Breast epithelium (tissue), 4 donors: Measurements from ENCODE around the gene DDIT4. TPM values are rescaled to one million over a fixed set of nuclear protein-coding genes. Genes with fewer than 3 reads are reported as not detected.

ENCODE experiments used
- DNase-seq, 2 donors: peaks; one replicate each; pipeline ENCODE4 v3.0.0-alpha.2; 2019; ENCODE audit warnings: low spot score in 2 of 2
- H3K27ac ChIP-seq, 2 donors: fragments of 200-600 bp; sonication (generic) in 1 of 2; one replicate each; pipeline ENCODE4 v1.5.1; 2016 to 2019; ENCODE audit warnings: mild to moderate bottlenecking in 1 of 2
- H3K27me3 ChIP-seq, 2 donors: fragments of 200-600 bp; sonication (generic) in 1 of 2; one replicate each; pipeline versions ENCODE4 v1.5.1 to v1.6.0; 2017 to 2019; ENCODE audit warnings: control low read depth in 1 of 2, mild to moderate bottlenecking in 1 of 2
- H3K36me3 ChIP-seq: fragments of 200-600 bp; one replicate; pipeline ENCODE4 v1.5.1; 2019
- H3K4me1 ChIP-seq, 2 donors: fragments of 200-600 bp; sonication (generic); one replicate each; pipeline ENCODE4 v1.5.1; 2016 to 2019; ENCODE audit warnings: control low read depth in 1 of 2
- H3K4me3 ChIP-seq, 3 donors: fragments of 200-600 bp; sonication (generic); 1 replicate in 2 of 3; 2 replicates in 1 of 3; pipeline ENCODE4 v1.5.1; 2016 to 2019; ENCODE audit warnings: mild to moderate bottlenecking in 3 of 3, moderate library complexity in 2 of 3
- H3K9me3 ChIP-seq, 2 donors: fragments of 200-600 bp; sonication (generic) in 1 of 2; one replicate each; pipeline ENCODE4 v1.5.1; 2016 to 2019; ENCODE audit warnings: control low read depth in 1 of 2
- CTCF ChIP-seq, 3 donors: fragments of 450-650 bp; IDR thresholded peaks; one replicate each; pipeline ENCODE4 v1.5.1; 2016 to 2017; ENCODE audit warnings: antibody characterized with exemption in 3 of 3, mild to moderate bottlenecking in 3 of 3, moderate library complexity in 3 of 3
- POLR2A ChIP-seq: fragments of 450-650 bp; IDR thresholded peaks from one replicate; pipeline ENCODE4 v1.6.1; 2016; ENCODE audit warnings: antibody characterized with exemption, mild to moderate bottlenecking, moderate library complexity
- POLR2AphosphoS5 ChIP-seq, 3 donors: sonication (generic); formaldehyde crosslinking; IDR thresholded peaks; one replicate each; pipeline ENCODE4 v1.6.1; 2017; ENCODE audit warnings: antibody characterized with exemption in 3 of 3
- intact Hi-C: fragments of 100-400 bp; cut with DNase I; formaldehyde crosslinking; loops from one replicate; pipeline ENCODE4 v1.15.1; 2023; ENCODE audit warnings: low total_unique reads
- total RNA-seq, 3 donors: library from RNA; depleted of rRNA; stranded (reverse); fragments of >200 nt; gene quantifications; one replicate each; pipeline ENCODE4 v1.1.0, GENCODE V29; 2016

The DDIT4 gene
- total RNA-seq, 3 donors from 2014 or later: 183 to 555 (median 341) TPM

DNA sequence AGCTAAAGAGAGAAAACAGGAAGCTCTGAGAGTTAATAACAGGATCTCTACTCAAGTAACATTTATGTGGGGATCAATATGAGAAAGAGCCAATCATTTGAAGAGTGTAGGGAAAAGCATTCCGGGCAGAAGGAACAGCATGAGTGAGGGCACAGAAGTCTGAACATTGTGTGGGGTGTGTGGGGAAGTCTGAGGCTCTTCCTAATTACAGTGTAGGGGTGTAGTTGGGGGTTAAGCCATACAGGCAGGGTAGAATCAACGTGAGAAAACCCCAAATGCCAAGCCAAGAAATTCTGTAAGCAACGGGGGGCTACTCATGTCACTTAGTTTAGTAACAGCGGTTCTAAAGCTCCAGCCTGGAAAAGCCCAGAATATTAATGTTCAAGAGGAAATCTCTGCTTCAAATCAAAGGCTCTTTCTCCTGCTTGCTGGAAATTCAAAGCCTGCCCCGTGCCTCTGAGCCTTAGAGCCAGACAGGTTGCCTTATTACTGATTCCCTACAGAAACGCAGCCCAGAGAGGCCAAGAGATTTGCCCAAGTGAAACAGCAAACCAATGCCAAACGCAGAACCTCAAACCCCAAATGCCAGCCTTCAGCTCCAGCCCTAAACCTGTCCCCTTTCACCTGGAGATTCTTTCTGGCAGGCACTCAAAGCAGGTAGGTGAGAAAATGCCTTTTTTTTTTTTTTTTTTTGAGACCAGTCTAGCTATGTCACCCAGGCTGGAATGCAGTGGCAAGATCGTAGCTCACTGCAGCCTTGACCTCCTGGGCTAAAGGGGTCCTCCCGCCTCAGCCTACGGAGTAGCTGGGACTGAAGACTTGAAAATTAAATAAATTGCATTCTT is 44.9 kb downstream of the DDIT4 start:
- peak overlapping the region; percentile 36 to 63 (median 47) for H3K4me3 ChIP-seq
- DNase-seq: no peak
- intact Hi-C loops: no loop called here
- no peaks in the 10 kb centered on the region for H3K9me3 ChIP-seq
- peak overlapping the region; percentile 93 to 94 for H3K27ac ChIP-seq
- H3K27me3 ChIP-seq: no peaks in the 10 kb centered on the region
- no peaks in the 10 kb centered on the region for H3K36me3 ChIP-seq
- H3K4me1 ChIP-seq: peaks cover 18 to 33% of the 10 kb centered on the region in 2 donors
- TF ChIP-seq POLR2A (no peak), POLR2AphosphoS5 (IDR thresholded peaks at IDR 0.05) (no peak), CTCF (IDR thresholded peaks at IDR 0.05) (no peak)

DNA sequence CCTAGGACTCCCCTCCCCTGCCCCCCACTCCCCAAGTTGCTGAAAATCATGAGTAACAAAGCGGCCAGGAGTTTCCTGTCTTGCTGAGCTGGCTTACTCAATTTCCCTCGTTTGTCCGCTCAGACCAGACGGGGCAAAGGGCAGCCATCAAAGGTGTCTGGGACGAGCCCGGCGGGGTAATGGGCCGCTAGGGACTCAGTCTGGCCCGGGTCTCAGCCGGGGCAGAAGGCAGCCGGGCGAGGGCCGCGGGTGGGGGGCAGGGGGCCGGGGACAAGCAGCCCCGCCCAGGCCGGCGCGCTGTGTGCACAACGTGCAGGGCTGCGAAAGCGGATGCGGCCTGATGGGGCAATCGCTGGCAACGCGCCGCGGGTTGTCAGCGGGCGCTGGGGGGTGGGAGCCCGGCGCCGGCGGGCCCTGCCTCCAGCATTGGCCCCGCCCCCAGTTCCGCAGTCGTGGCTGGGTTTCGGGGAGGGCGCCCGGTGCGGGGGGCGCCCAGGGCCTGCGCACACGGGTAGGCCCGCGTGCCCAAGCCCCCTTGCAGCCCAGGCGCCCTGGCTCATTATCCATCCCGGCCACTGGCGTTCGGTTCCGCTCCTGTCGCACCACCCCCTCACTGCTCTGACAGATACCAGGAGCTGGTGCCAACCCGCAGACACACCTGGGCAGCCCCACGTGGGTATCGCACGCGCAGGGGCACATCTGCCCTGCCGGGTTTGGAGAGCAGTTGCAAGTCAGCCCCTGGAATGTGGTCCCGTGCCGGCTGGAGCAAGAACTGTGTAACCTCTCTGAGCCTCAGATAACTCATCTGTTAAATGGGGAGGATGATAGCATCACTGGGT is 45.9 kb downstream of the DDIT4 start:
- intact Hi-C loops: no loop called here
- Histone ChIP-seq H3K36me3 (no peaks in the 10 kb centered on the region), H3K9me3 (no peaks in the 10 kb centered on the region), H3K4me3 (peak overlapping the region; percentile 36 to 63 (median 47)), H3K4me1 (peaks cover 18 to 33% of the 10 kb centered on the region in 2 donors), H3K27me3 (no peaks in the 10 kb centered on the region), H3K27ac (peak overlapping the region; percentile 93 to 94)
- no peak for TF ChIP-seq POLR2A
- peak in 2 of 3 donors; percentile 12 to 23 for TF ChIP-seq CTCF (IDR thresholded peaks at IDR 0.05)
- peak; percentile 54 to 88 (median 56) for TF ChIP-seq POLR2AphosphoS5 (IDR thresholded peaks at IDR 0.05)
- DNase-seq: peak; percentile 89 to 90

- intact Hi-C loops: no loop called here
- Histone ChIP-seq H3K4me3 (peak overlapping the region in 1 of 3 donors; percentile 26), H3K27ac (peak overlapping the region; percentile 93 to 94), H3K4me1 (peaks cover 14 to 36% of the 10 kb centered on the region in 2 donors), H3K27me3 (no peaks in the 10 kb centered on the region), H3K9me3 (no peaks in the 10 kb centered on the region), H3K36me3 (no peaks in the 10 kb centered on the region)
- DNase-seq: peak in 1 of 2 donors; percentile 62
- peak; percentile 37 to 88 (median 73) for TF ChIP-seq POLR2AphosphoS5 (IDR thresholded peaks at IDR 0.05)
- TF ChIP-seq POLR2A: no peak
Observed at GRCh38 chr10:72320676-72321247, 47.0 kb downstream of the DDIT4 start.

DNA sequence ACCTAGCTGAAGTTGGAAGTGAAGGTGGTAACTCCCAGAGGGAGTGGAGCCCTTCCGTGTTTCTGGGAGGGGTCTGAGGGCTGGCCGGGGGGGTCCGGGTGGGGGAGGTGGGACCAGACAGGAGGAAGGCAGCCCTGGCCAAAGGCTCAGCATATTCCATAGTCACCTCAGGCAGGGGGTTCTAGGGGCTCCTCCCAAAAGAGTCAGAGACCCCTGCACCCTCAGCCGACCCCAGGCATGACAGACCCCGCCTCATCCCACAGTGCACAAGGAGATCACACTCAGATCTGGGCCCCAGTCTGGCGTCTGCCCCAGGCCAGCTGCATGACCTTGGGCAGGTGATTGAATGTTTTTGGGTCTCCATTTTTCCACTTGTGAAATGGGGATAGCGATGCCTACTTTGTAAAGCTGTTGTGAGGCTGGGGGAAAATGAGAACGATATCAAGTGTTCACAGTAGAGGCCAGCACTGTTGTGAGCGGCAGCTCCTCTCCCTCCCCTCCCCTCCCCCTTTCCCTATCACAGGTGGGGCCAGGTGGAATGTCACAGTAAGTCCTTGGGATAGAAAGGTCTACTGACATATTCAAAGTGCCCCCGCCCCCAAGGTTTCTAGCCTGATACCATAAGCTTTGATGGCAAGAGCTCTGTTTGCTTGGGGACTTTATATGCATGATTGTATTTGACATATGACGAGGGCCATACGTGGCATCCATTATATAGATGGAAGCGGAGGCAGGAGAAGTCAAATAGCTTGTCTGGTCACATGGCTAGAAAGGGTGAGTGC is 47.7 kb downstream of the DDIT4 start:
- H3K9me3 ChIP-seq: no peaks in the 10 kb centered on the region
- intact Hi-C loops: no loop called here
- no peaks in the 10 kb centered on the region for H3K36me3 ChIP-seq
- peaks cover 13 to 29% of the 10 kb centered on the region in 2 donors for H3K4me1 ChIP-seq
- H3K27ac ChIP-seq: peak overlapping the region; percentile 93 to 94
- no peaks in the 10 kb centered on the region for H3K27me3 ChIP-seq
- no peak for DNase-seq
- H3K4me3 ChIP-seq: peak overlapping the region in 1 of 3 donors; percentile 26
- TF ChIP-seq CTCF (IDR thresholded peaks at IDR 0.05): no peak
- TF ChIP-seq POLR2A: no peak

GRCh38 chr10:72322030-72322279 is 48.2 kb downstream of the DDIT4 start:
- TF ChIP-seq POLR2AphosphoS5 (IDR thresholded peaks at IDR 0.05): no peak
- TF ChIP-seq CTCF (IDR thresholded peaks at IDR 0.05): no peak
- TF ChIP-seq POLR2A: no peak
- DNase-seq: no peak
- Histone ChIP-seq H3K27me3 (no peaks in the 10 kb centered on the region), H3K36me3 (no peaks in the 10 kb centered on the region), H3K4me1 (peaks cover 8 to 24% of the 10 kb centered on the region in 2 donors), H3K4me3 (no peak overlapping the region), H3K27ac (no peak overlapping the region), H3K9me3 (no peaks in the 10 kb centered on the region)
- intact Hi-C loops: no loop called here
